HL-60/S4 treated with retinoic acid at 250 ng/mL for 4 days and 3 days (cell line): ENCODE measurements around the gene PDAP1.
"Not testable (repeated sequence)": the region's sequence is repeated elsewhere in the genome, so short reads cannot be mapped to it uniquely, and the experiment has no call there.

ENCODE experiments used
- in situ Hi-C: fragments of 300-500 bp; cut with MboI; formaldehyde crosslinking; loops from 2 replicates; pipeline ENCODE4 v1.7.0; 2022; ENCODE audit warnings: low sequenced_read_pairs

PDAP1 gene

DNA sequence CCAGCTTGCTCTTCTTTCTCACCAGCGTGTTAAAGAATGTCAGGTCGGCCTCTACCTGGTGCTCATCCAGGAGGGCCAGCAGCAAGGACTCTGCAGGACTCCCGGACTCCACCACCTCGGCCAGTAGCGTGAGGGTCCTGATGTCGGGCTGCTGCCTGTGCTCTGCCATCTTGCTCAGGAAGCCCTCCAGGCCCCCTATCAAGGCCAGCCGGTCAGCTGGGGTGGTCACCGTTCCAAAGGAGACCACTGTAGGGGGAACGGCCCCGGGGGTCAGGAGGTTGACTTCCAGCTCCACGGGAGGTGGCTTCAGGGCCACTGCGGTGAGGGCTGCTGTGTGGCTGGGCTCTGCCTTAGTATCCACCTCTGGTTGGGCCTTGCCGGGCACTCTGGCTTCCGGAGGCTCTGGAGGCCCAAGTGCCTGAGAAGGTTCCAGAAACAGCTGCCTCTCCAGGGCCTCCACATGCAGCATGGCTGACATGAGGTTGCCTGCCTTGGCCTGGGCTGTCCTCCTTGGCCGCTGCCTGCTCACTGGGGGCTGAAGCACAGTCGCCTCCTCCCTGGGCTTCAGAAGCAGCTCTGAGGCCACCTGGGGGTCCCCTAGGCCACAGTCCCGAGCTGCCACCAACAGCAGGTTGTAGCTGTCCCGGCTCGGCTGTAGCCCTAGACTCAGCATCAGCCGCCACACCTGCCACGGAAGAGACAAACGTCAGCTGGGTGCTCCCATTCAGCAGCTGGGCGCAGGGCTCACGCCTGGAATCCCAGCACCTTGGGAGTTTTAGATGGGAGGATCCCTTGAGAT is 16.7 kb upstream of the PDAP1 start:
- in situ Hi-C loops = no loop called here

DNA sequence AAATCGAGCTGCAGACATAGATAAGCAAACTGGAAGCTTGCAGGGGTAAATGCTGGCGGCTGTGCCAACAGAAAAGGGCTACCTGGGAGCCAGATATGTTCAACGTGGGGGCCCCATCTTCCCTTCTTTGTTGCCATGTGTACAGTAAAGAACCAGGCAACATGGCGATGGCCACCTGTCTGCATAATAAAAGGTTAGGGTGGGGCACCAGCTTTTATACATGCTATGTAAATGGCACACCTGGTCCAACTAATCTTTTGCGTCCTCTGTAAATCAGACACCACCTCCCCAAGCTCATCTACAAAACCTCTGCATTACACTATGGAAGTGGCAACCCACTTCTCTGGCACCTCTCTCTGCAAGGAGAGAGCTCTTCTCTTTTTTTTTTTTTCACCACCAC is 14.2 kb upstream of the PDAP1 start:
- in situ Hi-C loops = no loop called here

DNA sequence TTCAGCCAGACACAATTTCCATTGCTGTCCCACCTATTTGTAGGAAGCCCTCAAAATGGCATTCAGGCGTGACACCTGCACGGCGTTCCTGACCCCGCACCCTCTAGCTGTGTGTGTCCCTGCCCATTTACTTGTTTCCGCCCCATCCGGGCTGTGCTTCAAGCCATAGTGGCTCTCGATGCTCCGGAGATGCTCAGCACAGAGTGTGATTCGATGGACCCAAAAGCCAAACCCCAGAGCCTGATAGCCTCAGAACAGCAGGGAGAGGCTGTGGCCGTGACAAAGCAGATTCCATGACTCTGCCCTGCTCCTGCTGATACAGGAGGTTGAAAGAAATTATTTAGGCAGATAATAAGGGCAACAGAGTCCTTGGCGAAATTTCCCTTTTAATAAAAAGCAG is 13.8 kb upstream of the PDAP1 start:
- in situ Hi-C loops = no loop called here

DNA sequence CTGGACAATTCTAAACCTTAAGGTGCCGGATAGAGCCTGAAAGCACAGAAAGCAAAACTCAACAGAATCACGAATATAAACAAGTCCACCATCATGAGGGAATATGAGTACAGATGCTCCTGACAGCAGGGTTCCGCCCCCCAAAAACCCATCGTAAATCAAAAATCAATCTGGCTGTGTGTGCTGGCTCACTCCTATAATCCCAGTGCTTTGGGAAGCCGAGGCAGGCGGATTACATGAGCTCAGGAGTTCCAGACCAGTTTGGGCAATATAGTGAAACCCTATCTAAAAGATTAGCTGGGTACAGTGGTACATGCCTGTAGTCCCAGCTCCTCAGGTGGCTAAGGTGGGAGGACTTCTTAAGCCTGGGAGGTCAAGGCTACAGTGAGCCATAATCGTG is 12.6 kb upstream of the PDAP1 start:
- in situ Hi-C loops = no loop called here

DNA sequence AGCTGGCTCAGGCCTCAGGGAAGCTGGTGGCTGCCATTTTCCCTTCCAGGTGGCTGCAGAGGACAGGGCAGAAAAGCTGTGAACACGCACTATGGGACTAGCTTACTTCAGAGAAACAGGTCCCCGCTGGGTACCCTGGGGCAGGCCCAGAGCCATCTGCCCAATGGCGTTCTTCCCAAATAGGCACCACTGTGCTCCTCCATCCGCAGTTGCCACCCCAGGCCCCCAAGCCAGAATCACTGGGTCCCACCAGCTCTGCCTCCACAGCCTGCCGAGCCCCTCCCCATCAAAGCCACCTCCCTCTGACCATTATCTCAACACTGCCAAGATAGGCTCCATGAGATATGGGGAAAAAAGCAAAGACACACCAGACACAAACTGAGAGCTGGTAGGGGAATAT is 11.8 kb upstream of the PDAP1 start:
- in situ Hi-C loops = no loop called here

DNA sequence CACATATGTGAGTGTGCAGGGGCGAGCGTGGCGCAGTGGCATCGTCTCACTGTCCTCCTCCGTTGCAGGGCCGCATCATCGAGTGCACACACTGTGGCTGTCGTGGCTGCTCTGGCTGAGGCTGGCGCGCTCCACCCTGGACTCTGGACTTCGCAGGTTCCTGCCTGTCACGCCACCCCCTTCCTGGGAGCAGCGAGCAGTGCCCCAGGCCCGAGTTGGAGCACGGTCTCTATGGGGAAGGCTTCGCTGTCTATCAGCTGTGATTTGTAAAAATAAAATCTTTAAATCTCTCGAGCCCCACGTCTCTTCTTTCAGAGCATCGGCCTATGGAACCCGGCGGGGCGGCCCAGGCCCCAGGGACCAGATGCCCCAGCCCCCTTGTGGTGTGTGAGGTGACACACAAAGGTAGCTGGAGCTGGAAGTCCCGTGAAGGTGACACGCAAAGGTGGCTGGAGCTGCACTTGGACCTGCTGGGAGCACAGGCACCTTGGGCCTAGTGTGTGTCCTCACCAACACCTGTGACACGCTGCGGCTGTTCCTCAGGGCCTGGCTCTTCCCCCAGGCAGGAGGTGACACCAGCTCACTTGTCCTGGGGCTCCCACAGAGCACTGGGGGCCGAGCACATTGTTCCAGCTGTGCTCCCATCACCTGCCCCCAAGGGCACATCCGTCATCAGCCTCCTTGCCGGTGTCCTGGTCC is 11.1 kb upstream of the PDAP1 start:
- in situ Hi-C loops = no loop called here

DNA sequence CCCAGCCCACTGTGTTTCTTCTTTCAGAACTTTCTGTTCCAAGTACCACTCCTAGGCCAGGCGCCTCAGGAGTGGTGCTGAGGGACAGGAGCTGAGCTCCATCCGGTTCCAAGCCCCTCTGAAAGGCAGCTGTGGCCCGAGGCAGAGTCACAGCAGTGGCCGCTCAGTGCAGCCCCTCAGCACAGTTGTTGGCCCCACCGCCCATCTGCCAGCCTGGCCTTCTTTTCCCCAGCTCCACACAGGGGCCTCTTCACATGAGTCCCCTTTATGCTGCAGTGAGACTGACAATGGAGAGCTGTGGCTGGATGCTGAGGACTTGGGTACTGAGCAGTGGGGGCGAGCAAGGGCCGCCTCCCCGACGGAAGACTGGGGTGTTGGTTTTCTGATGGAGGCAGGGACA is 9.9 kb upstream of the PDAP1 start:
- in situ Hi-C loops = no loop called here

DNA sequence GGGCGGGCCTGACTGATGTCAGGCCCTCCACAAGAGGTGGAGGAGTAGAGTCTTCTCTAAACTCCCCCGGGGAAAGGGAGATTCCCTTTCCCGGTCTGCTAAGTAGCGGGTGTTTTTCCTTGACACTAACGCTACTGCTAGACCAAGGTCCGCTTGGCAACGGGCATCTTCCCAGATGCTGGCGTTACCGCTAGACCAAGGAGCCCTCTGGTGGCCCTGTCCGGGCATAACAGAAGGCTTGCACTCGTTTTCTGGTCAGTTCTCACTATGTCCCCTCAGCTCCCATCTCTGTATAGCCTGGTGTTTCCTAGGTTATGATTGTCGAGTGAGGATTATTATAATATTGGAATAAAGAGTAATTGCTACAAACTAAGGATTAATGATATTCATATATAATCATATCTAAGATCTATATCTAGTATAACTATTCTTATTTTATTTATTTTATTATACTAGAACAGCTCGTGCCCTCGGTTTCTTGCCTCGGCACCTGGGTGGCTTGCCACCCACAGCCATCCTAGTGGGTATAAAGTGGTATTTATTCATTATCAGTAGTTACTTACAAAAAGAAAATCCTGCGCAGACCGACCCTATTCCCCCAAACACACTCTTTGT is 7.2 kb upstream of the PDAP1 start:
- in situ Hi-C loops = not testable (repeated sequence)

DNA sequence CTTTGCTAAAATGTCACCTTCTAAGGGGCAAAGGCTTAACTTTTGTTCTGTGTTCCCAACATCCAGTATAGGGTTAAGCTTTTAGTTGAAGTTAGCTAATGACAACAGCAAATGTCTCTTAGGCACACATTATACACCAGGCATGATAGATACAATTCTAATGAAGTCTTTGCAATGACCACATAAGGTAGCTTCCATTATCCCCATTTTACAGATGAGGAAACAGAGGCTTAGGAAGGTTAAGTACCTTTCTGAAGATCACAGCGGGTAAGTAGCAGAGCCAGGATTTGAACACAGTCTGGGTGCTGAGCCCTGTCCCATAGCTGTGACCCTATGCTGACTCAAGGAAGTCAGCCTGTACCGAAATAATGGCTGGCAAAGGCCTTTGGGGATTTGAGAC is 2.2 kb upstream of the PDAP1 start:
- in situ Hi-C loops = no loop called here

DNA sequence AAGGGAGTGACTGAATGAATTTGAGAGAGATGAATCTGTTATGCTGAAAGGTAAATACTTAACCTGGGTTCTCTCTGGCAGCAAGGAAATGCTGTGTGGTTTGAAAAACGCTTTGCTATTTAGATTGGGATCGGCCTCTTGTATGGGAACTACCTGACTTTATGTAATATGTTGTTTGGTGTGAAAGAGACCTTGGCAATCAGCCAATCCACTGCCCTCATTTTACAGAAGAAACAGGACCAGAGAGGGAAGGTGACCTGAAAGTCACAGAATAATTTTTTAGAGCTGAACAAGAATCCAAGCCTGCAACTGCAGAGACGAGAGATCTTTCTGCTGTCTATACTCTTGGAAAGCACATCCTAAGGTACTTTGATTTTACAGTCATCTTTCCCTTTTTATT is 1.4 kb upstream of the PDAP1 start:
- in situ Hi-C loops = no loop called here

DNA sequence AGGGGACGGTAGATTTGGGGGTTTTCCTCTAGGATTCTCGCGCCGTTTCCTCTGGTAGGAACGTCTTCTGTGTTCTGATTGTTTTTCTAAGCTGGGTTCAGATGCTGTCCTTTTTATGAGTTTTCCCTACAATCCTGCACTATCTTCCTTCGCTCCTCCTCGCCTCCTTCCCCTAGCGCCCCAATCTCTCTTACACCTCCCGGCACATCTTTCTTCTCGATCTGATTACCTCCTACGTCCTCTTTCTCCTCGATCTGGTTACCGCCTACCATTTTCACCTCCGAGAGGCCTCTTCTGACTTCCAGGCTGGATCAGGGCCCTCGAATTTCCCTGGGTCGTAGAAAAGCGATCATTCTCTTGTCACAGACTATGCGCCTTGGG is 785 bp upstream of the PDAP1 start:
- in situ Hi-C loops = no loop called here

DNA sequence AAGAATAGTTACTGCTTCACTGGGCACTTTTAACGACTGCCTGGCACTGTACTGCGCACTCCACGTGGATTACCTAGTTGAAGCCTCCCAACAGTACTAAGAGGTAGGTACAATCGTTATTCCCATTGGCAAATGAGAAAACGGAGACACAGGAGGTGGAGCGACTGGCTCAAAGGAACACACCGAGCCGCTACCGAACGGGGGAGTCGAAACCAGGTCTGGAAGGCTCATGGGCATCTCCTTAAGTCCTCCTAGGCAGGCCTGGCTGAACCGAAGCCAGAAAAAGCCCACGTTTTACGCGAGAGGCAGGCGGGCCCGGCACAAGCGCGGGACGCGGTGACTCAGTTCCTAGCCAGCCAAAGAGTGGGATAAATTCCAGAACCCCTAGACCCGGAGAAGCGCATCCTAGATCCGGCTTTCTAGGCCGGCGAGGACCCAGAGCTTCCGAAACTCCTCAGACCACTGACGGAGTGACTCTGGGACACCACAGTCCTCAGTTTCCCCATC is 472 bp downstream of the PDAP1 start:
- in situ Hi-C loops = no loop called here

DNA sequence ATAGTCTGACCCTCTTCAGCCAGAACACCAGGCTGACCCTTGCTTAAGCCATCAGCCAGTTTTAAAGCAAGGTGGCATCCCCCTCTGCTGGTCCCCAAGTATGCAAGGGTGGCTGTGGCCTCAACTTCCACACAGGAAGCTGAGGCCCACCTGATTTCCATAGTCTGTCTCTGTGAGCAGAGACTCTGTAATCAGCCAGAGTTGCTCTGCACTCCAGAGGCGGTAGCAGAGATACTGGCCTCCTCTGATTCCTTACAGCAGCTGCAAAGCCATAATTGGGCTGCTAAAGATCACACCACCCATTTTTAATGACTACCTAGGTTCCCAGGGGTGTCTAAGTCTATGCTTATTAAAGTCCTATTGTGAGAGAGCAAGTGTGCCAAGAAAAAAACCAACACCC is 1.8 kb downstream of the PDAP1 start:
- in situ Hi-C loops = no loop called here

DNA sequence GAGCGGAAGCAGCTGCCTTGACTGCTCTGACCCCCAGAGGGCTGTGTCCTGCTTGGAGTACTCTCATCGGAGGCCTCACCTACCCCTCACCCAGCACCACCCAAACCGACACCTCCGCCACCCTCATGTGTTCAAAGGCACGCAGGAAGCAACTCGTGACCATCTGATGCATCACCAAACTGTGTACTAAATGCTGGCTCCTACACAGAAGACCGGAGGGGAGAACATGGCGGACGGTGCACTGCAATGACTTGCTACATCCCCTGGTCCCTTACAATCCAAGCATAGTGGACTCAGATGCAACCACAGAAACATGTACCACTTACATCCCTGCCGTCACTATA is 3.4 kb downstream of the PDAP1 start:
- in situ Hi-C loops = no loop called here

DNA sequence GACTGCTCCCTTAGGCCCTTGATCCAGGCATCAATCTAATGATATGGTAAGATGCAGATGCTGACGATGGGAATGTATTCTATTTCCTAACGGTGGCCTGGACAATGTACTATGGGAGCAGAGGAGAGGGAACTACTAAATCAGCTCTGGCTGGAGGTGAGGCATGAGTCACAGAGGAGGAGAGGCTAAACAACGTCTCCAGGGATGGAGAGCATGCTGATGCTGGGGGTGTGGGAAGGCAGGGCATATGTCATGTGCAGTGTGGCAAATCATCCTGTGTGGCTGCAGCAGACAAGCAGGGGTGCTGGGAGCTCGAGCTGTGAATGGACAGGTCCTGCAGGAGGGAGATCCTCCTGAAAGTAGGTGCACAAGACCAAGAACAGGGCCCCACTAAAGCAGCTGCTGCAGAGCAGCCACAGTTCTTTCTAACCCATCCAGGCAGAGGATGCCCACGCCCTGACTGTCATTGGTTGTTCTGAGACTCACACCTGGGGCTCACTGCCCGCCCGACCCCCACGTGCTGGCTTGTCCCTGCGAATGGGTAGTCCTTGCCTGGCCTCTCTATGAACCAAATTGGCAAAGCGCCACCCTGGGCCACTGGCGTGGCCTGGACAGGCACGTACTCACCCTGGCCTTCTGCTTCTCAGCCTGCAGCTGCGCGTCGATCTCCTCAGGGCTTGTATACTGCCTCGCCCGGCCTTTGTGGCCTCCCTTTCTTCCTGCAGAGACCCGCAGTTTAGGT is 4.0 kb downstream of the PDAP1 start:
- in situ Hi-C loops = no loop called here

DNA sequence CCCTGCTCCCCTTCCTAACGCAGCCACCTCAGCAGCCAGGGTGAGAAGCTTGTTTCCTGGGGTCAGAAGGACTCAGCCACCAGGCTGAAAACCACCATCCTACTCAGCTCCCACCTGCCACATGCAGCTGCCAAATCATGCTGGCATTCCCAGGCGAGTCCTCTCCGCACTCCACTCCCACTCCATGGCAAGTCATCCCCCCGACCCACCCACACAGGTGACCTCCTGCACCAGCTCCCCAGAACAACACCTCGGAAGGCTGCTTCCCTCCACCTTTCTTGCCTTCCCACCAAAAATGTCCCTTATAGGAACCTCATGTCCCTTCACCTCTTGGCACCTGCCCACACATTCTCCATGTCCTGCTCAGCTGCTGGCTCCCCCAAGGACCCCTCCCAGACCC is 4.6 kb downstream of the PDAP1 start:
- in situ Hi-C loops = no loop called here

DNA sequence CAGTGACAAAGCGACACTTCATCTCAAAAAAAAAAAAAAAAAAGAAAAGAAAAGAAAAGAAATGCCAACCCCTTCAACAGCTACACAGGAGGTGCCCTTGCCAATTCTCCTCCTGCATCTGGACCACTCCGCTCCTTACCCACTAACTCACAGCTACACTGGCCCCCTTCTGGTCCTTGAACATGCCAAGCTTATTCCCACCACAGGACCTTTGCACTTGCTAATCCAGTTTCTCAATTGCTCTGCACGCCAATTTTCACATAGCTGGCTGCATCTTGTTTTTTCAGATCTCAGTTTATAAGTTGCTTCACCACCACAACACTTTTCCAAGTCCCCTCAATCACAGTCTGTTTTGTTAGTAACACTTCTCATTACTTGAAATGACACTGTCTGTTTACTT is 5.5 kb downstream of the PDAP1 start:
- in situ Hi-C loops = no loop called here

DNA sequence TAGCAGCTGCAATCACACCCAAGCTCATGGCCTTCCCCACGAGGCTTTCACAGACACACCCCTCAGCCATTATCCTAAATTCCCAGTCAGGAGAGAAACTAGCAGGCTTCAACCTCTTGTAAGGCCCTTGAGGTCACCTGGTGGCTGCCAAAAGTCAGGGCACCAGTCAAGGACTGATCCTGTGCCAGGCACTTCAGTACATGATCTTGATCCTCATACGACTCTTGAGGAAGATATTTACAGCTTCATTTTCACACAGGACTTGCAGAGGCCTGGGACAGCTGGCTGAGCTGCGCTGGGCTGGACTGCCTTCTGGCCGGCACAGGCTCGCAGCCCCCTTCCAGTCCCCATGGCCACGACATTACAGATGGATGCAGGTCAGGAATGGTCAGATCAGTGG is 8.8 kb downstream of the PDAP1 start:
- in situ Hi-C loops = no loop called here

DNA sequence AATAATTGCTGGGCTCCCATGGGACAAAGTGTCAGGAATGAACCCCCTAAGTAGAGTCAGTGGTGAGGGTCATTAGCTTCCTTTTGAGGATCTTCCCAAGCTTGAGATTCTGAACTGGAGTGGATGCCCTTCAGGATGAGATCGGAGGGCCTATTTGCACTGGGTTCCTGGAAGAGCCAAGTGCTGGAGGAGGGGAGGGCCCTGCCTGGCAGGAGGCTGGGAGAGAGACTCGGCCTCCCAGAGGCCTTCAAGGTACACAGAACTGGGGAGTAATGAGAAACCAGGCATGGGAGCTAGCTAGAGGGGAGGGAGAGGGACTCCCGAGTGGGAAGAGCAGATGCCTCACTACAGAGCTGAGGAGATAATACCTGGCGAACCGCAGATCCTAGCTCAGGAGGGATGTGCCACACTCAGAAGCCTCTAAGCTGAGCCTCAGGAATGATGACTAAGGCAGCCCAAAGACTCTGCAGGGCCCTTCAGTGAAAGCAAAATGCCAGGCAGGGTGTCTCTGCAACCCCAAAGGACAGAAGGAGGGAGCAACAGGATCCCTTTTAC is 9.4 kb downstream of the PDAP1 start:
- in situ Hi-C loops = no loop called here

DNA sequence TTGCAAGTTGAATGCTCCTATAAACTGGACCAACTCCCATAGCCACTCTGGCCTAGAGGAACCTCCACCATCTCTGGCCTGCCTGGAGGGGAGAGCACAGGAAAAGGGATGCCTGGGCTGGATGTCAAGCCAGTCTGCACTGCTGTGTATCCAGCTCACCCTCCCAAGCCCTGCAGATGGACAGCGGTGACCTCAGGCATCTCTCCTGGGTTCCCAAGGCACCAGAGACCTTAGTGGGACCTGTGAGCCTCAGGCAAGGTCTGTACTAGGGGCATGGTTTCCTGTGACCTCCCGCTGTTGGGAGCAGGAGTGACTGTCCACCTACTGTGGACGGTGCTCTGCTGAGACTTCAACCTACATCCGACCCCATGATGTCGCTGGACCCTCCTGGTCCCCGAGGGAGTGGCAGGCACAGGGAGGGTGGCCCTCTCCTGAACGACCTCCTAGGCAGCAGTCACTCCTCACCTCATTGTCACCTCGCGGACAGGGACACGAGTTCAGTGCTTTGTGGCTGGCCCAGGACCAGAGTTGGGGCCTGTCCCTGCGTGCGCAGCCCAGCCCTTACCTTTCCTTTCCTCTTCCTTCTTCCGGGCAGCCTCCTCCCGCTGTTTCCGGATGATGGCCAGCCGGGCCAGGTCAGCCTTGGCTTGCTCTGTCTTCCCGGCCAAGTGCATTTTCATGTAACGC is 11.0 kb downstream of the PDAP1 start:
- in situ Hi-C loops = no loop called here
